CD4-positive, alpha-beta T cell treated with Interleukin-6 at 100 ng/mL for 8 hours (primary cell): ENCODE data around the gene DENND10.
A peak's percentile ranks its signal among the peaks of the same experiment; 100 is the strongest.
"Not testable (repeated sequence)": the region's sequence is repeated elsewhere in the genome, so short reads cannot be mapped to it uniquely, and the experiment has no call there.

Source experiments
- DNase-seq: peaks from one replicate; pipeline ENCODE4 v3.0.0-alpha.2; 2020; ENCODE audit warnings: mixed read lengths, low spot score

Gene DENND10

GRCh38 chr10:119103903-119104653, at the start of gene DENND10:
Gene DENND10 (plus strand): TSS chr10:119104113. CDS start chr10:119104143, 30 bp downstream.
- peak; percentile 83 for DNase-seq

GRCh38 chr10:119055472-119055871, 48.4 kb upstream of the DENND10 start:
- DNase-seq: no peak

GRCh38 chr10:119058010-119058409, 45.9 kb upstream of the DENND10 start:
- no peak for DNase-seq

GRCh38 chr10:119059557-119059956, 44.4 kb upstream of the DENND10 start:
- DNase-seq: no peak

GRCh38 chr10:119060107-119060506, 43.8 kb upstream of the DENND10 start:
- no peak for DNase-seq

- DNase-seq: no peak
Measured at GRCh38 chr10:119061352-119061751, 42.6 kb upstream of the DENND10 start.

- DNase-seq: no peak
Measured at GRCh38 chr10:119061926-119062325, 42.0 kb upstream of the DENND10 start.

GRCh38 chr10:119070395-119071165, 33.3 kb upstream of the DENND10 start:
- no peak for DNase-seq

GRCh38 chr10:119073584-119073983, 30.3 kb upstream of the DENND10 start:
- no peak for DNase-seq

- no peak for DNase-seq
Measured at GRCh38 chr10:119078422-119079179, 25.3 kb upstream of the DENND10 start.

GRCh38 chr10:119079599-119080520, 24.1 kb upstream of the DENND10 start:
- DNase-seq: peak; percentile 50

- DNase-seq: peak; percentile 88
Measured at GRCh38 chr10:119080521-119081259, 23.2 kb upstream of the DENND10 start, which contains the start of gene EIF3A. Gene EIF3A (minus strand): TSS chr10:119080817. CDS start chr10:119080676, 141 bp downstream.

- no peak for DNase-seq
Measured at GRCh38 chr10:119084896-119085295, 19.0 kb upstream of the DENND10 start.

GRCh38 chr10:119087271-119087882, 16.5 kb upstream of the DENND10 start:
- no peak for DNase-seq

GRCh38 chr10:119090026-119090795, 13.7 kb upstream of the DENND10 start:
- peak; percentile 35 for DNase-seq

GRCh38 chr10:119090968-119091367, 12.9 kb upstream of the DENND10 start:
- DNase-seq: peak; percentile 78

- no peak for DNase-seq
Measured at GRCh38 chr10:119095640-119096039, 8.3 kb upstream of the DENND10 start.

GRCh38 chr10:119096641-119097415, 7.1 kb upstream of the DENND10 start:
- DNase-seq: not testable (repeated sequence)

- no peak for DNase-seq
Measured at GRCh38 chr10:119098576-119098975, 5.3 kb upstream of the DENND10 start.
